ENCODE results near the gene RNF38.

The RNF38 gene

GRCh38 chr9:36441966-36442365 is 41.9 kb upstream of the RNF38 start:
- DNase-seq (ENCODE audit: low read depth), result peak; percentile 17
- no peak overlapping the region for H3K4me3 ChIP-seq (ENCODE audit: low read depth, low read length)
- TF ChIP-seq CTCF (conservative IDR thresholded peaks at IDR 0.05; ENCODE audit: low read depth, low read length), result no peak

DNA sequence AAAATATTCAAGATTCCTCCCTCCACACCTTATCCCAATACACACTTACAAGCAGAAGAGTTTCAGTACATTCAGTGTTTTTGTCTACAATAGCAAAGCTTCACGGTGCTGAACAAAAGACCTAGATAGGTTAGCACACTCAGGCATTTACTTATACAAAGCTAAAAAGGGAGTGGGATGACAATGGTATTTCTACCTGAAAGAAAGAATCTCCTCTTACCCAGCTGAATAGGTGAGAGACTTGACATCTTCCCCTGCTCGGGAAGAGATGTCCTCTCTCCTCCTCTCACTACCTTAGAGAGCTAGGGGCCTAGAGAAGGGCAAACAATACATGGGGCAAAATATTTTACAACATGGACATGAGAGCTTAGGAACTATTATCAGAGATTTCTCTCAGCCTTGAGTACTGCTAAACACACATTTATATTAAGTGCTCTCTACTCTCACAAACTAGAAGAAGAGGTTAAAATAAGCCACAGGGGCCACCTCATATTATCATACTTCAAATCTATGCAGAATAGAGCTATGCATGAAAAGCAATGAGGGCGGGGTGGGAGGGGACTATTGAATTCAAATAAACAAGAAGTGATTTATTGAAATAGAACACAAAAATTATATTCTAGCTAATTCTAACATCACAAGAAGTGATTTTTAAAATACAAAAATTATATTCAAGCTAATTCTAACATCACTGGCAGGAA is 38.6 kb upstream of the RNF38 start:
- DNase-seq (ENCODE audit: low read depth), result no peak
- no peak for TF ChIP-seq CTCF (conservative IDR thresholded peaks at IDR 0.05; ENCODE audit: low read depth, low read length)

DNA sequence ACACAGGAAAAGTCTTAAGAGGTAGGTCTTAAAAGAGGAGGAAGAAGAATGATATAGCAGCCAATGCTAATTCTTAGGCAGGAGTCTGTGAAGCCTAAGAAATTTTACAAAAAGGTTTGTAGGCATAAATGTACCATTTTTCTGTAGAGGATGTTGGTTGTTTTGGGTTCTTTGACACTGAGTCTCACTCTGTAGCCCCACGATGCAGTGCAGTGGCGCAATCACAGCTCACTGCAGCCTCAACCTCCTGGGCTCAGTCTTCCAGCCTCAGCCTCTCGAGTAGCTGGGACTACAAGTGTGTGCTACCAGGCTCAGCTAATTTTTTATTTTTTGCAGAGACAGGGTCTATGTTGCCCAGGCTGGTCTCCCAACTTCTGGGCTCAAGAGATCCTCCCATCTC is 37.7 kb upstream of the RNF38 start:
- peak; percentile 17 for DNase-seq (ENCODE audit: low read depth)
- TF ChIP-seq CTCF (conservative IDR thresholded peaks at IDR 0.05; ENCODE audit: low read depth, low read length), result no peak
- no peak overlapping the region for H3K4me3 ChIP-seq (ENCODE audit: low read depth, low read length)

More for the DNA sequence above, 38.6 kb upstream of the RNF38 start:
- H3K4me3 ChIP-seq (ENCODE audit: low read depth, low read length), result no peak overlapping the region

- DNase-seq (ENCODE audit: low read depth), result no peak
- no peak for TF ChIP-seq CTCF (conservative IDR thresholded peaks at IDR 0.05; ENCODE audit: low read depth, low read length)
- H3K4me3 ChIP-seq (ENCODE audit: low read depth, low read length), result no peak overlapping the region
Measured at GRCh38 chr9:36436909-36437308, 36.8 kb upstream of the RNF38 start.

- no peak for TF ChIP-seq CTCF (conservative IDR thresholded peaks at IDR 0.05; ENCODE audit: low read depth, low read length)
- no peak for DNase-seq (ENCODE audit: low read depth)
- H3K4me3 ChIP-seq (ENCODE audit: low read depth, low read length), result no peak overlapping the region
Measured at GRCh38 chr9:36433386-36433785, 33.3 kb upstream of the RNF38 start.

GRCh38 chr9:36431078-36431477 is 31.0 kb upstream of the RNF38 start:
- no peak overlapping the region for H3K4me3 ChIP-seq (ENCODE audit: low read depth, low read length)
- no peak for TF ChIP-seq CTCF (conservative IDR thresholded peaks at IDR 0.05; ENCODE audit: low read depth, low read length)
- DNase-seq (ENCODE audit: low read depth), result no peak

DNA sequence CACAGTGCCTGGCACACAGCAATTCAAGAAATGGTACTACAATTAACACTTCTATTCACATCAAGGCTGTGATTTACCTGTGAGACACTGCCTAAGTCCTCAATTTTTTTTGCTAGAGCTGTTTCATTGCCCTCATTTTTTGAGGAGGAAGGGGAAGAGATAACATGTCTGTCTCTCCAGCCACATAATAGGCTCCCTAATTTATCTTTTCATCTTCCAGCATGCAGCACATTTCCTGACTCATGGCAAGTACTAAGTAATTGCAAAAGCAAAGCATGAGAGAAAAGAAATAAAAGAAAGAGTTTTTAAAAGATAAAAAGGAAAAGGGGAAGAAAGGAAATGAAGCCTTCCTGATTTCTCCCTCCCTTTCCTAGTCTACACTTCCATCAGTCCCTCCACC is 26.9 kb upstream of the RNF38 start:
- H3K4me3 ChIP-seq (ENCODE audit: low read depth, low read length), result no peak overlapping the region
- TF ChIP-seq CTCF (conservative IDR thresholded peaks at IDR 0.05; ENCODE audit: low read depth, low read length), result no peak
- no peak for DNase-seq (ENCODE audit: low read depth)

All from choroid plexus epithelial cell (primary cell).